GM18951 (cell line): ENCODE data around the gene TPST1.
"Not testable (repeated sequence)": the region's sequence is repeated elsewhere in the genome, so short reads cannot be mapped to it uniquely, and the experiment has no call there.

Experiments
- POLR2A ChIP-seq: IDR thresholded peaks from 4 replicates; pipeline ENCODE4 v1.6.1; 2011; ENCODE audit warnings: mild to moderate bottlenecking; ENCODE audit not compliant: insufficient read length, insufficient read depth; ENCODE audit errors: extremely low read depth
- in situ Hi-C: fragments of 300-500 bp; cut with MboI; formaldehyde crosslinking; loops from one replicate; pipeline ENCODE4 v1.12.0; 2022; ENCODE audit warnings: low sequenced_read_pairs, mixed read lengths, inconsistent platforms; ENCODE audit not compliant: unreplicated experiment

Gene TPST1

GRCh38 chr7:66362136-66362535 lies 157.0 kb downstream of the TPST1 start:
- no peak for TF ChIP-seq POLR2A
- in situ Hi-C loops: no loop called here

- in situ Hi-C loops: no loop called here
- TF ChIP-seq POLR2A: no peak
Measured at GRCh38 chr7:66363635-66364034, 158.5 kb downstream of the TPST1 start.

- in situ Hi-C loops: not testable (repeated sequence)
Measured at GRCh38 chr7:66365031-66365430, 159.9 kb downstream of the TPST1 start.

- TF ChIP-seq POLR2A: no peak
- in situ Hi-C loops: no loop called here
Measured at GRCh38 chr7:66371096-66371824, 166.1 kb downstream of the TPST1 start.

- in situ Hi-C loops: not testable (repeated sequence)
Measured at GRCh38 chr7:66374141-66374840, 169.2 kb downstream of the TPST1 start.

GRCh38 chr7:66376264-66376945 lies 171.3 kb downstream of the TPST1 start:
- in situ Hi-C loops: no loop called here
- TF ChIP-seq POLR2A: no peak

GRCh38 chr7:66377045-66377444 lies 171.9 kb downstream of the TPST1 start:
- in situ Hi-C loops: no loop called here
- no peak for TF ChIP-seq POLR2A

- in situ Hi-C loops: no loop called here
- TF ChIP-seq POLR2A: no peak
Measured at GRCh38 chr7:66377714-66378113, 172.6 kb downstream of the TPST1 start.

GRCh38 chr7:66379542-66380160 lies 174.5 kb downstream of the TPST1 start:
- in situ Hi-C loops: no loop called here
- TF ChIP-seq POLR2A: no peak

- TF ChIP-seq POLR2A: no peak
- in situ Hi-C loops: no loop called here
Measured at GRCh38 chr7:66380272-66380888, 175.2 kb downstream of the TPST1 start.

GRCh38 chr7:66382182-66382923 lies 177.2 kb downstream of the TPST1 start:
- in situ Hi-C loops: not testable (repeated sequence)

GRCh38 chr7:66385191-66385905 lies 180.2 kb downstream of the TPST1 start:
- in situ Hi-C loops: not testable (repeated sequence)

- in situ Hi-C loops: not testable (repeated sequence)
Measured at GRCh38 chr7:66395128-66395571, 190.0 kb downstream of the TPST1 start.

GRCh38 chr7:66396052-66396451 lies 190.9 kb downstream of the TPST1 start:
- in situ Hi-C loops: not testable (repeated sequence)

- in situ Hi-C loops: not testable (repeated sequence)
Measured at GRCh38 chr7:66398841-66399240, 193.7 kb downstream of the TPST1 start.
